Bone marrow (tissue), 2 donors: ENCODE results near the gene FEZF2.

Experiments
- DNase-seq, 2 donors: peaks; one replicate each; lab custom pipeline; 2025; lab: John Stamatoyannopoulos, UW

The FEZF2 gene

GRCh38 chr3:62372621-62373041 is 719 bp downstream of the FEZF2 start:
- DNase-seq, result no peak

- no peak for DNase-seq
These were observed 1.4 kb downstream of the FEZF2 start for GRCh38 chr3:62371720-62372591.

GRCh38 chr3:62370858-62371719 is 2.3 kb downstream of the FEZF2 start:
- no peak for DNase-seq

GRCh38 chr3:62370112-62370857 is 3.1 kb downstream of the FEZF2 start:
- no peak for DNase-seq

GRCh38 chr3:62369476-62369743 is 3.9 kb downstream of the FEZF2 start:
- DNase-seq, result no peak

- DNase-seq, result no peak
These were observed 4.5 kb downstream of the FEZF2 start for GRCh38 chr3:62368705-62369475.

GRCh38 chr3:62368290-62368704 is 5.1 kb downstream of the FEZF2 start:
- DNase-seq, result no peak

GRCh38 chr3:62367763-62368195 is 5.6 kb downstream of the FEZF2 start:
- no peak for DNase-seq

GRCh38 chr3:62366126-62366484 is 7.2 kb downstream of the FEZF2 start:
- no peak for DNase-seq

- DNase-seq, result no peak
These were observed 7.8 kb downstream of the FEZF2 start for GRCh38 chr3:62365391-62366125.

GRCh38 chr3:62364191-62364590 is 9.2 kb downstream of the FEZF2 start:
- DNase-seq, result no peak

GRCh38 chr3:62363275-62363674 is 10.1 kb downstream of the FEZF2 start:
- no peak for DNase-seq

- no peak for DNase-seq
These were observed 11.5 kb downstream of the FEZF2 start for GRCh38 chr3:62361824-62362223.

- no peak for DNase-seq
These were observed 12.1 kb downstream of the FEZF2 start for GRCh38 chr3:62361261-62361660.

GRCh38 chr3:62359531-62359930 is 13.8 kb downstream of the FEZF2 start:
- no peak for DNase-seq

- no peak for DNase-seq
These were observed 17.0 kb downstream of the FEZF2 start for GRCh38 chr3:62356356-62356755.

- DNase-seq, result no peak
These were observed 17.6 kb downstream of the FEZF2 start for GRCh38 chr3:62355703-62356102.

- DNase-seq, result no peak
These were observed 29.6 kb downstream of the FEZF2 start for GRCh38 chr3:62343755-62344154.

GRCh38 chr3:62335196-62335595 is 38.2 kb downstream of the FEZF2 start:
- no peak for DNase-seq

- no peak for DNase-seq
These were observed 40.5 kb downstream of the FEZF2 start for GRCh38 chr3:62332835-62333244.

GRCh38 chr3:62332017-62332416 is 41.3 kb downstream of the FEZF2 start:
- DNase-seq, result no peak
